ENCODE results near the gene MYMK. TPM values are rescaled to one million over a fixed set of nuclear protein-coding genes. Genes with fewer than 3 reads are reported as not detected.

Gene MYMK
- total and polyA plus RNA-seq, 3 donors from 2014 or later: 0.87 TPM; not detected in 2

DNA sequence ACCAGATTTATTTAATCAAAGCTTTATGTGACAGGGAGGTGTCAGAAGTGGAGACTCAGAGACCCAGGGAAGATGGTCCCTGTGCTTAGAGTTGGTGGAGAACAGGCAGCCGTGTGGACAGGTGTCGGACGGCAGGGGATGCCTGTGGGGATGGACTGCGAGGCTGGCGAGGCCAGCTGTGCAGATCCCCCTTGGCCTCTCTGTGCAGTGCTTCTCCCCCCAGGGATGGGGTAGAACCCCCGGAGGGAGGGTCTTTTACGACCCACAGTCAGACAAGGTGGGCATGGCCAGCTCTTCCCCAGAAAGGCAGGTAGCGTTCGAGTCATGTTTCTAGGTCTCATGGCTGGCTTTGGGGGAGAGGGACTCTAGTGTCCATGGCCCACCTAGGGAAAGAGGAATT lies 41.1 kb downstream of the MYMK start:
- no peaks in the 10 kb centered on the region for H3K9me3 ChIP-seq
- TF ChIP-seq, protein P1, sequence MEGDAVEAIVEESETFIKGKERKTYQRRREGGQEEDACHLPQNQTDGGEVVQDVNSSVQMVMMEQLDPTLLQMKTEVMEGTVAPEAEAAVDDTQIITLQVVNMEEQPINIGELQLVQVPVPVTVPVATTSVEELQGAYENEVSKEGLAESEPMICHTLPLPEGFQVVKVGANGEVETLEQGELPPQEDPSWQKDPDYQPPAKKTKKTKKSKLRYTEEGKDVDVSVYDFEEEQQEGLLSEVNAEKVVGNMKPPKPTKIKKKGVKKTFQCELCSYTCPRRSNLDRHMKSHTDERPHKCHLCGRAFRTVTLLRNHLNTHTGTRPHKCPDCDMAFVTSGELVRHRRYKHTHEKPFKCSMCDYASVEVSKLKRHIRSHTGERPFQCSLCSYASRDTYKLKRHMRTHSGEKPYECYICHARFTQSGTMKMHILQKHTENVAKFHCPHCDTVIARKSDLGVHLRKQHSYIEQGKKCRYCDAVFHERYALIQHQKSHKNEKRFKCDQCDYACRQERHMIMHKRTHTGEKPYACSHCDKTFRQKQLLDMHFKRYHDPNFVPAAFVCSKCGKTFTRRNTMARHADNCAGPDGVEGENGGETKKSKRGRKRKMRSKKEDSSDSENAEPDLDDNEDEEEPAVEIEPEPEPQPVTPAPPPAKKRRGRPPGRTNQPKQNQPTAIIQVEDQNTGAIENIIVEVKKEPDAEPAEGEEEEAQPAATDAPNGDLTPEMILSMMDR (IDR thresholded peaks at IDR 0.05): no peak
- no peak for TF ChIP-seq POLR2A (IDR thresholded peaks at IDR 0.05)
- no peak overlapping the region for H3K4me3 ChIP-seq
- no peak for DNase-seq
- intact Hi-C loops (cut with DNase I; ENCODE audit: low total_unique reads): loop anchor here (5.0 kb wide), 1 partner anchor 76 kb away; no protein-coding TSS in a partner anchor
- 90 to 93% methylated on average over 8 to 9 of the region's 9 CpGs for WGBS, 2 donors
- H3K4me1 ChIP-seq: peaks cover 6% of the 10 kb centered on the region
- no peaks in the 10 kb centered on the region for H3K36me3 ChIP-seq (ENCODE audit: low read depth, missing control alignments)
- no peak overlapping the region for H3K27ac ChIP-seq
- H3K27me3 ChIP-seq: no peaks in the 10 kb centered on the region

DNA sequence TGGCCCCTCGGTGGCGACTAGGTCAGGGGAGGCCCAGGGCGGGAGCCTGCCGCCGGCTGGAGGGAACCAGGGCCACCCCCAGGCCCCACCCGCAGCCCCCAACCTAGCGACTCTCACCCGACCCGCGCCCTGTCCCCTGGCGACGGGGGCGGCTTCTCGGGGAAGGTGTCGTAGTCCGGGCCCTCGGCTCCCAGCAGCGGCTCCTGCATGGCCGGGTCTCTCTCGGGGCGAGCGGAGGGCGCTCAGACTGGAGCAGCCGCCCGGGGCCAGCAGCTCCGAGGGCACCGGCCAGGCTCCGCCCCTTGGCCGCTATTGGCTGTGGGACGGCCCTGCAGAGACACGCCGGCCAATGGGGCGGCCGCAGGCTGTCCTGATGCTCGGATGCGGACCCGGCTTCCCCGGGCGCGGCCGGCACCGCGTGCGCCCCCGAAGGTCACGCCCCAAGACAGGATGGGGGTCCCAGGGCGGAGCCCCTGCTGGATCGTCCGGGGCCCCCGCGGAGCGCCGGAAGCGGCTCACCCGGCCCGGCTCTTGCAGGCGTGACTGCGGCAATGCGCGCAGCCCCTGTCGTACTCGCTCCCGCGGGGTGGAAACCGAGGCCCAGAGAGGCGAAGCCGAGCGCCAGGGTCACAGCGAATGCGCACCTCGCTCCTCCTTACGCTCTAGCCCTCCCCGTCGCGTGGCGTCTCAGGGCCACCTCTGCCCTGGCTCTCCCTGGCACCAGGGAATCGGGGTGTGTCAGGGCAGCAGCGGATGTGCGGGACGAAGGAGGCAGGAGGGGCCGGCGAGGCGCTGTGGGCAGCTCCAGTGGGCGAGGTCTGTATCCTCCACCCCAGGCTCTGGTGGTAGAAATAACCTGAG lies 45.7 kb downstream of the MYMK start, which contains the start of gene SLC2A6:
SLC2A6 (minus strand) TSS at position 249 of the 861 bp plus-strand sequence; CDS start at position 209, 40 bp downstream.
- TF ChIP-seq POLR2A (IDR thresholded peaks at IDR 0.05): no peak
- TF ChIP-seq, protein P1 (IDR thresholded peaks at IDR 0.05): no peak
- Histone ChIP-seq H3K27ac (peak within 1 kb of the TSS in 1 of 2 donors; percentile 60), H3K4me3 (peak within 1 kb of the TSS; percentile 40 to 57), H3K27me3 (no peaks in the 10 kb centered on the region), H3K4me1 (peaks cover 8% of the 10 kb centered on the region), H3K36me3 (ENCODE audit: low read depth, missing control alignments) (no peaks in the 10 kb centered on the region), H3K9me3 (no peaks in the 10 kb centered on the region)
- WGBS, 2 donors: 1 to 2% methylated on average over 12 to 81 of the region's 84 CpGs
- intact Hi-C loops (cut with DNase I; ENCODE audit: low total_unique reads): no loop called here
- peak; percentile 93 for DNase-seq

GRCh38 chr9:133477992-133478850 lies 46.5 kb downstream of the MYMK start:
- intact Hi-C loops (cut with DNase I; ENCODE audit: low total_unique reads): no loop called here
- H3K4me3 ChIP-seq: peak overlapping the region; percentile 40 to 57
- H3K9me3 ChIP-seq: no peaks in the 10 kb centered on the region
- H3K27me3 ChIP-seq: no peaks in the 10 kb centered on the region
- H3K36me3 ChIP-seq (ENCODE audit: low read depth, missing control alignments): no peaks in the 10 kb centered on the region
- no peak for DNase-seq
- TF ChIP-seq POLR2A (IDR thresholded peaks at IDR 0.05): no peak
- TF ChIP-seq, protein P1 (IDR thresholded peaks at IDR 0.05): no peak
- H3K4me1 ChIP-seq: peaks cover 8% of the 10 kb centered on the region
- 34 to 38% methylated on average over 4 to 17 of the region's 17 CpGs for WGBS, 2 donors
- H3K27ac ChIP-seq: peak overlapping the region in 1 of 2 donors; percentile 60

DNA sequence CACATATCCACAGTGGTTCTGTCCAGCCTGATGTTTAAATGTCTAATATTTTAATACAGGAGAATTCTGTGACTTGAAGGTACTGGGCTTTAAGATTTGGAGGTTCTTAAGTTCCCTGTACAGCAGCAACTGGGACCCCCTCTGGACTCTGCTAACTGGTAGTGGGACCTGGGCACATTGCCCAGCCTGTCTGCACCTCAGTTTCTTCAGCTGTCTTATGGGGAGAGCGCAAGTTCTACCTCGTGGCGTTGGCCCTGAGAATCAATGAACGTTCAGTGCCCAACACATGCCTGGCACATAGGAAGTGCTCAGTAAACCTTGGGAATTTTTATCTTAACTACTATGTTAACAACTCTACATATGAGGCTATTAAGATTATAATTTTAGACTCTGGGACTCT lies 47.3 kb downstream of the MYMK start:
- WGBS, 2 donors: 86 to 91% methylated on average over 4 of the region's 4 CpGs
- Histone ChIP-seq H3K4me3 (no peak overlapping the region), H3K27me3 (no peaks in the 10 kb centered on the region), H3K9me3 (no peaks in the 10 kb centered on the region), H3K36me3 (ENCODE audit: low read depth, missing control alignments) (no peaks in the 10 kb centered on the region), H3K27ac (no peak overlapping the region), H3K4me1 (peaks cover 8% of the 10 kb centered on the region)
- no peak for DNase-seq
- intact Hi-C loops (cut with DNase I; ENCODE audit: low total_unique reads): no loop called here
- no peak for TF ChIP-seq POLR2A (IDR thresholded peaks at IDR 0.05)
- TF ChIP-seq, protein P1 (IDR thresholded peaks at IDR 0.05): no peak
